Ascending aorta (tissue), 2 donors: ENCODE results near the gene SLC7A1. TPM values are rescaled to one million over a fixed set of nuclear protein-coding genes. Genes with fewer than 3 reads are reported as not detected.

Experiments used
- DNase-seq, 2 donors: peaks; one replicate each; pipeline ENCODE4 v3.0.0-alpha.2; 2019; ENCODE audit warnings: low spot score in 2 of 2
- H3K27ac ChIP-seq, 2 donors: fragments of 200-600 bp; sonication (generic); one replicate each; pipeline ENCODE4 v1.5.1; 2016 to 2017; ENCODE audit warnings: mild to moderate bottlenecking in 1 of 2
- H3K27me3 ChIP-seq: fragments of 200-600 bp; sonication (generic); one replicate; pipeline ENCODE4 v1.5.1; 2017
- H3K36me3 ChIP-seq, 2 donors: fragments of 200-600 bp; sonication (generic); one replicate each; pipeline ENCODE4 v1.5.1; 2016
- H3K4me1 ChIP-seq, 2 donors: fragments of 200-600 bp; sonication (generic); one replicate each; pipeline ENCODE4 v1.5.1; 2016 to 2017; ENCODE audit warnings: mild to moderate bottlenecking in 1 of 2
- H3K4me3 ChIP-seq, 2 donors: fragments of 200-600 bp; sonication (generic); one replicate each; pipeline ENCODE4 v1.5.1; 2016 to 2017; ENCODE audit warnings: mild to moderate bottlenecking in 1 of 2
- H3K9me3 ChIP-seq, 2 donors: fragments of 200-600 bp; sonication (generic); one replicate each; pipeline ENCODE4 v1.5.1; 2016
- CTCF ChIP-seq, 3 experiments: fragments of 200-600 bp in 2 of 3; fragments of 450-650 bp in 1 of 3; sonication (generic) in 2 of 3; IDR thresholded peaks; one replicate each; pipeline ENCODE4 v1.5.1; 2016 to 2019; ENCODE audit warnings: antibody characterized with exemption in 3 of 3, mild to moderate bottlenecking in 1 of 3, moderate library complexity in 1 of 3
- intact Hi-C: fragments of 100-400 bp; cut with DNase I; formaldehyde crosslinking; loops from one replicate; pipeline ENCODE4 v1.15.1; 2023
- total RNA-seq: library from RNA; depleted of rRNA; stranded (reverse); fragments of >200 nt; gene quantifications from one replicate; pipeline ENCODE4 v1.1.0, GENCODE V29; 2016

SLC7A1 gene
- total RNA-seq, 1 donor from 2014 or later, result 17.2 TPM

GRCh38 chr13:29545988-29546387, 49.5 kb downstream of the SLC7A1 start:
- intact Hi-C loops, result no loop called here
- no peak for DNase-seq
- TF ChIP-seq CTCF (IDR thresholded peaks at IDR 0.05), result no peak
- Histone ChIP-seq H3K27ac (no peak overlapping the region), H3K9me3 (no peaks in the 10 kb centered on the region), H3K27me3 (no peaks in the 10 kb centered on the region), H3K36me3 (peaks cover 0 to 15% of the 10 kb centered on the region in 2 donors), H3K4me3 (no peak overlapping the region), H3K4me1 (no peaks in the 10 kb centered on the region)

- no peak overlapping the region for H3K27ac ChIP-seq
- TF ChIP-seq CTCF (IDR thresholded peaks at IDR 0.05), result no peak
- no peaks in the 10 kb centered on the region for H3K27me3 ChIP-seq
- no peak for DNase-seq
- H3K9me3 ChIP-seq, result no peaks in the 10 kb centered on the region
- H3K4me1 ChIP-seq, result no peaks in the 10 kb centered on the region
- H3K36me3 ChIP-seq, result no peaks in the 10 kb centered on the region
- intact Hi-C loops, result no loop called here
- no peak overlapping the region for H3K4me3 ChIP-seq
Observed at GRCh38 chr13:29543230-29544215, 52.0 kb downstream of the SLC7A1 start.

- no peak overlapping the region for H3K27ac ChIP-seq
- no peaks in the 10 kb centered on the region for H3K4me1 ChIP-seq
- no peak for TF ChIP-seq CTCF (IDR thresholded peaks at IDR 0.05)
- H3K27me3 ChIP-seq, result no peaks in the 10 kb centered on the region
- intact Hi-C loops, result no loop called here
- no peaks in the 10 kb centered on the region for H3K9me3 ChIP-seq
- no peak for DNase-seq
- H3K4me3 ChIP-seq, result no peak overlapping the region
- H3K36me3 ChIP-seq, result no peaks in the 10 kb centered on the region
Observed at GRCh38 chr13:29542381-29542780, 53.1 kb downstream of the SLC7A1 start.

GRCh38 chr13:29541400-29541799, 54.1 kb downstream of the SLC7A1 start:
- Histone ChIP-seq H3K9me3 (no peaks in the 10 kb centered on the region), H3K4me3 (no peak overlapping the region), H3K27me3 (no peaks in the 10 kb centered on the region), H3K4me1 (no peaks in the 10 kb centered on the region), H3K27ac (no peak overlapping the region), H3K36me3 (no peaks in the 10 kb centered on the region)
- DNase-seq, result no peak
- TF ChIP-seq CTCF (IDR thresholded peaks at IDR 0.05), result no peak
- intact Hi-C loops, result no loop called here

- no peaks in the 10 kb centered on the region for H3K4me1 ChIP-seq
- intact Hi-C loops, result no loop called here
- H3K27me3 ChIP-seq, result no peaks in the 10 kb centered on the region
- H3K27ac ChIP-seq, result no peak overlapping the region
- TF ChIP-seq CTCF (IDR thresholded peaks at IDR 0.05), result no peak
- no peak overlapping the region for H3K4me3 ChIP-seq
- H3K9me3 ChIP-seq, result no peaks in the 10 kb centered on the region
- no peak for DNase-seq
- peaks cover 1 to 3% of the 10 kb centered on the region in 2 donors for H3K36me3 ChIP-seq
Observed at GRCh38 chr13:29540799-29541198, 54.7 kb downstream of the SLC7A1 start.
